HK-2 (cell line): ENCODE results near the gene CDHR1.
A peak's percentile ranks its signal among the peaks of the same experiment; 100 is the strongest.

ENCODE experiments used
- DNase-seq: peaks from one replicate; pipeline ENCODE4 v3.0.0-alpha.2; 2018; ENCODE audit not compliant: unreplicated experiment

The CDHR1 gene

GRCh38 chr10:84262190-84262956 lies 68.0 kb downstream of the CDHR1 start:
- DNase-seq: no peak

GRCh38 chr10:84263716-84264115 lies 69.4 kb downstream of the CDHR1 start:
- DNase-seq: no peak

GRCh38 chr10:84264611-84265141 lies 70.3 kb downstream of the CDHR1 start:
- peak; percentile 70 for DNase-seq

GRCh38 chr10:84265418-84265817 lies 71.1 kb downstream of the CDHR1 start:
- no peak for DNase-seq

- peak; percentile 49 for DNase-seq
Measured at GRCh38 chr10:84267503-84268126, 73.3 kb downstream of the CDHR1 start.

GRCh38 chr10:84269162-84269561 lies 74.8 kb downstream of the CDHR1 start:
- no peak for DNase-seq
